Activated naive CD4-positive, alpha-beta T cell treated with anti-CD3 and anti-CD28 coated beads, Interleukin-2, amount 50 U/mL, for 24 hours (primary cell): ENCODE results near the gene EPX.

ENCODE experiments used
- H3K27ac Mint-ChIP-seq: one replicate; pipeline ENCODE4 v1.8.0; 2021; ENCODE audit warnings: mild to moderate bottlenecking, mixed read lengths
- H3K27me3 Mint-ChIP-seq: one replicate; pipeline ENCODE4 v1.8.0; 2021; ENCODE audit warnings: mixed read lengths
- H3K36me3 Mint-ChIP-seq: one replicate; pipeline ENCODE4 v1.8.0; 2021; ENCODE audit warnings: mixed read lengths
- H3K4me1 Mint-ChIP-seq: one replicate; pipeline ENCODE4 v1.8.0; 2021; ENCODE audit warnings: mixed read lengths
- H3K4me3 Mint-ChIP-seq: one replicate; pipeline ENCODE4 v1.8.0; 2021; ENCODE audit warnings: mild to moderate bottlenecking, mixed read lengths
- H3K9me3 Mint-ChIP-seq: one replicate; pipeline ENCODE4 v1.8.0; 2021; ENCODE audit warnings: mixed read lengths

Gene EPX

GRCh38 chr17:58172369-58173071 is 20.0 kb upstream of the EPX start:
- Mint-ChIP-seq H3K27me3 (no peaks in the 10 kb centered on the region), H3K4me1 (peaks cover 47% of the 10 kb centered on the region), H3K27ac (peak overlapping the region; percentile 69)

GRCh38 chr17:58174871-58175270 is 17.7 kb upstream of the EPX start:
- no peaks in the 10 kb centered on the region for H3K27me3 Mint-ChIP-seq
- peaks cover 4% of the 10 kb centered on the region for H3K9me3 Mint-ChIP-seq
- peaks cover 29% of the 10 kb centered on the region for H3K4me1 Mint-ChIP-seq
- H3K27ac Mint-ChIP-seq, result no peak overlapping the region
- no peaks in the 10 kb centered on the region for H3K36me3 Mint-ChIP-seq
- H3K4me3 Mint-ChIP-seq, result no peak overlapping the region

More at GRCh38 chr17:58172369-58173071, 20.0 kb upstream of the EPX start:
- peaks cover 4% of the 10 kb centered on the region for H3K9me3 Mint-ChIP-seq
- no peaks in the 10 kb centered on the region for H3K36me3 Mint-ChIP-seq
- no peak overlapping the region for H3K4me3 Mint-ChIP-seq

GRCh38 chr17:58176200-58176599 is 16.3 kb upstream of the EPX start:
- no peak overlapping the region for H3K27ac Mint-ChIP-seq
- peaks cover 15% of the 10 kb centered on the region for H3K4me1 Mint-ChIP-seq
- no peaks in the 10 kb centered on the region for H3K27me3 Mint-ChIP-seq
- no peaks in the 10 kb centered on the region for H3K9me3 Mint-ChIP-seq
- H3K4me3 Mint-ChIP-seq, result no peak overlapping the region
- no peaks in the 10 kb centered on the region for H3K36me3 Mint-ChIP-seq

- Mint-ChIP-seq H3K36me3 (no peaks in the 10 kb centered on the region), H3K4me1 (no peaks in the 10 kb centered on the region), H3K27me3 (no peaks in the 10 kb centered on the region), H3K27ac (no peak overlapping the region), H3K4me3 (no peak overlapping the region), H3K9me3 (no peaks in the 10 kb centered on the region)
Observed at GRCh38 chr17:58181796-58182195, 10.7 kb upstream of the EPX start.

- H3K9me3 Mint-ChIP-seq, result no peaks in the 10 kb centered on the region
- H3K4me1 Mint-ChIP-seq, result no peaks in the 10 kb centered on the region
- H3K4me3 Mint-ChIP-seq, result no peak overlapping the region
- H3K36me3 Mint-ChIP-seq, result no peaks in the 10 kb centered on the region
- H3K27ac Mint-ChIP-seq, result no peak overlapping the region
- H3K27me3 Mint-ChIP-seq, result no peaks in the 10 kb centered on the region
Observed at GRCh38 chr17:58183514-58183913, 9.0 kb upstream of the EPX start.

GRCh38 chr17:58184308-58184985 is 8.1 kb upstream of the EPX start:
- no peaks in the 10 kb centered on the region for H3K4me1 Mint-ChIP-seq
- no peaks in the 10 kb centered on the region for H3K27me3 Mint-ChIP-seq
- H3K4me3 Mint-ChIP-seq, result no peak overlapping the region
- H3K27ac Mint-ChIP-seq, result no peak overlapping the region
- no peaks in the 10 kb centered on the region for H3K36me3 Mint-ChIP-seq
- no peaks in the 10 kb centered on the region for H3K9me3 Mint-ChIP-seq

GRCh38 chr17:58184986-58185761 is 7.4 kb upstream of the EPX start:
- Mint-ChIP-seq H3K27ac (no peak overlapping the region), H3K9me3 (no peaks in the 10 kb centered on the region), H3K4me3 (no peak overlapping the region), H3K4me1 (no peaks in the 10 kb centered on the region), H3K27me3 (peaks cover 2% of the 10 kb centered on the region), H3K36me3 (no peaks in the 10 kb centered on the region)

- H3K27me3 Mint-ChIP-seq, result peaks cover 2% of the 10 kb centered on the region
Observed at GRCh38 chr17:58186591-58186990, 5.9 kb upstream of the EPX start.

GRCh38 chr17:58187063-58187462 is 5.5 kb upstream of the EPX start:
- Mint-ChIP-seq H3K36me3 (no peaks in the 10 kb centered on the region), H3K27me3 (peaks cover 2% of the 10 kb centered on the region), H3K9me3 (no peaks in the 10 kb centered on the region), H3K27ac (no peak overlapping the region), H3K4me3 (no peak overlapping the region), H3K4me1 (no peaks in the 10 kb centered on the region)

More at GRCh38 chr17:58186591-58186990, 5.9 kb upstream of the EPX start:
- H3K27ac Mint-ChIP-seq, result no peak overlapping the region
- no peak overlapping the region for H3K4me3 Mint-ChIP-seq
- H3K4me1 Mint-ChIP-seq, result no peaks in the 10 kb centered on the region
- no peaks in the 10 kb centered on the region for H3K9me3 Mint-ChIP-seq
- H3K36me3 Mint-ChIP-seq, result no peaks in the 10 kb centered on the region

- H3K9me3 Mint-ChIP-seq, result no peaks in the 10 kb centered on the region
- H3K27ac Mint-ChIP-seq, result no peak overlapping the region
- H3K4me3 Mint-ChIP-seq, result no peak overlapping the region
- peaks cover 2% of the 10 kb centered on the region for H3K27me3 Mint-ChIP-seq
- no peaks in the 10 kb centered on the region for H3K4me1 Mint-ChIP-seq
- H3K36me3 Mint-ChIP-seq, result no peaks in the 10 kb centered on the region
Observed at GRCh38 chr17:58187675-58188074, 4.9 kb upstream of the EPX start.

GRCh38 chr17:58189436-58190146 is 2.9 kb upstream of the EPX start:
- Mint-ChIP-seq H3K9me3 (no peaks in the 10 kb centered on the region), H3K4me1 (no peaks in the 10 kb centered on the region), H3K27me3 (peaks cover 2% of the 10 kb centered on the region), H3K36me3 (no peaks in the 10 kb centered on the region), H3K27ac (no peak overlapping the region), H3K4me3 (no peak overlapping the region)

- Mint-ChIP-seq H3K36me3 (no peaks in the 10 kb centered on the region), H3K27ac (no peak overlapping the region), H3K27me3 (peaks cover 2% of the 10 kb centered on the region), H3K4me3 (no peak overlapping the region), H3K4me1 (no peaks in the 10 kb centered on the region), H3K9me3 (no peaks in the 10 kb centered on the region)
Observed at GRCh38 chr17:58191241-58191896, 1.2 kb upstream of the EPX start.

GRCh38 chr17:58193641-58194255 is 1.2 kb downstream of the EPX start:
- Mint-ChIP-seq H3K4me1 (no peaks in the 10 kb centered on the region), H3K27ac (no peak overlapping the region), H3K36me3 (no peaks in the 10 kb centered on the region), H3K27me3 (peaks cover 2% of the 10 kb centered on the region), H3K9me3 (no peaks in the 10 kb centered on the region), H3K4me3 (no peak overlapping the region)

- Mint-ChIP-seq H3K27me3 (no peaks in the 10 kb centered on the region), H3K4me3 (no peak overlapping the region), H3K9me3 (no peaks in the 10 kb centered on the region), H3K27ac (no peak overlapping the region), H3K4me1 (peaks cover 4% of the 10 kb centered on the region), H3K36me3 (no peaks in the 10 kb centered on the region)
Observed at GRCh38 chr17:58195518-58196123, 3.1 kb downstream of the EPX start.
